KBM-7 (cell line): ENCODE measurements around the gene NEK6.
A peak's percentile ranks its signal among the peaks of the same experiment; 100 is the strongest.

Source experiments
- DNase-seq: peaks from one replicate; pipeline ENCODE4 v3.0.0-alpha.2; 2015
- in situ Hi-C: fragments of 300-500 bp; cut with MboI; formaldehyde crosslinking; loops from 2 replicates; pipeline ENCODE4 v1.14.3; 2020; ENCODE audit warnings: low sequenced_read_pairs, low pct_unique_long_range_greater_than_20kb, mixed read lengths

Gene NEK6

GRCh38 chr9:124257844-124258606, at the start of gene NEK6:
TSS of gene NEK6 (plus strand) at chr9:124257949. CDS start at chr9:124301965, 44,016 bp downstream.
- DNase-seq = peak; percentile 34
- in situ Hi-C loops = no loop called here

- no peak for DNase-seq
- in situ Hi-C loops = no loop called here
Measured at GRCh38 chr9:124208571-124208970, 49.2 kb upstream of the NEK6 start.

- peak; percentile 43 for DNase-seq
Measured at GRCh38 chr9:124209279-124209678, 48.5 kb upstream of the NEK6 start.

DNA sequence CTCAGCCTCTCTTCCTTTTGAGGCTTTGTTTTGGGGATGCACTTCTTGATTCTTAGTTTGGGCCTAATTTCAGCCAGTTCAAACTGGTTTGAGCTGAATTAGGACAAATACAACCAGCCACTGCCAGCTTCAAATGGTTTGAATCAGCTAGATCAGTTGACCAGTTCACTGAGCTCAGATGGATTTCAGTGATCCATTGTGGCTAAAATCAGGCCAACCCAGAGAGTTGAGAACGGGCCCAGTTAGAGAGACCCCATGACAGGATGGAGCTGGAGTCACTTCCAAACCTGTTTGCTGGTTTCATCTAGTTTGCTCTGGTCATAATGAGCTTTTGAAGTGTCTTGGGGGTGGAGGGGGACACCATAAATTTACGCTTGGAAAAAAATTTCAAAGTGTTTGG, 48.0 kb upstream of the NEK6 start:
- in situ Hi-C loops = no loop called here
- DNase-seq = no peak

More at GRCh38 chr9:124209279-124209678, 48.5 kb upstream of the NEK6 start:
- in situ Hi-C loops = no loop called here

GRCh38 chr9:124210697-124211096, 47.1 kb upstream of the NEK6 start:
- in situ Hi-C loops = no loop called here
- no peak for DNase-seq

DNA sequence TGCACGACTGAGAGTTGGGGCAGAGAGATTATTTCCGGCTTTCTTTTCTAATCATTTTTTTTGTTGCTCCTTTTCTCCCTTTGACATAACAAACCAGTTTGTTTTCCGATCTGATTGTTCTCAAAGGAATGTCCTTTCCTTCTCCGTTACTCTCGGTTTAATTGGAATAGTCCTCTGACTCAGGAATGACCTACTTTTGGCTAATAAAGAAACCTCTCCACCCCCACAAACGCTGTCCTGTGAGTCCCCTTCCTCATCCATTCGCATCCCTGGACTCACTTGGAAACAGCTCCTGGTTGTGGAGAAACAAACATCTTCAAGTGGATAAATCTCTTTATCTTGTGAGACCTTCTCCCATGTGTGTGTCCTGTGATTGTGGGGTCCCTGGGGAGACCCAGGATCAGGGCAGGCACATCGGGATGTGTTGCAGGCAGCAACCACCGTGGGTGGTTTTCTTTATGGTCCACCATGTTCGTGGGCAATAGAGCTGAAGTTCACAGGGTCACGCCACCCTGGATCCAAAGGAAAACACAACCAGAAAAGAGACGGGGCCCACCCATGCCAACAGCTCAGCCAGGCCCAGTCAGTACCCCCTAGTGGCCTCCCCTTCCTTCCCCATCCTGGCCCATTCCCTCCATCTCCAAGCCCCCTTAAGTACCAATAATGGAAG, 45.2 kb upstream of the NEK6 start:
- no peak for DNase-seq
- in situ Hi-C loops = no loop called here

DNA sequence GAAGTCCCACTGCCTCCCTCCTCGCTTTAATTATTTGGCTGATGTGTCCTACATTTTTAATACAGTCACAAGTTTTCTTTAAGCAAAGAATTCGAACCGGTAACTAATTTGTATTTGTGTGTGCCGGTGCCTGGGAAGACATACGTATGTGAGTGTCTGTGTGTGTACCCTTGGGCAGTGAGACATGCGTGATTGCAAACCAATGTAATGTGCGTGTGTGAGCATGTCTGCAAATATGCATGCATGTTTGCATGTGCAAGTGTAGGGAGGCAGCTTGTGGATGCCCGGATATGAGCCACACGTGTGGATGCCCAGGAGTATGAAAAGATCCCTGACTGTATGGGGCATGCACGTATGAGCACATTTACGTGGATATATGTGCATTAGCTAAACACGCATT, 44.4 kb upstream of the NEK6 start:
- DNase-seq = no peak
- in situ Hi-C loops = no loop called here

DNA sequence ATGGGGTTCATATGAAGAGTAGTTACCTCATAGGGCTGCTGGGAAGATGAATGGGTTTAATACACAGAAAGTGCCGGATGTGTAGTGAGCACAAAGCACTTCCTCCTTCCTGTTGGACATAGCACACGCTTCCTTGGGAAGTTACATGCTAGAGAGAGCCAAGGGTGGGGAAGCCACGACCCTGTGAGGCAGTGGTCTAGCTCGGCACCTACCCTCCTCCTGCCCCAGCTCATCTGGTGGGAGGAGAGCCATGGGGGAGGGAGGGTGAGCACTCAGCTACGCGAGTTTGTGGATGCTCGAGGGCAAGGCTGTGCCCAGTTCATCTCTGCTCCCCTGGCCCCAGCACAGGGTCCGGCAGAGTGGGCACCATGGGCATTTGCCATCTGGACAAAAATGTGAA, 43.6 kb upstream of the NEK6 start:
- in situ Hi-C loops = no loop called here

DNA sequence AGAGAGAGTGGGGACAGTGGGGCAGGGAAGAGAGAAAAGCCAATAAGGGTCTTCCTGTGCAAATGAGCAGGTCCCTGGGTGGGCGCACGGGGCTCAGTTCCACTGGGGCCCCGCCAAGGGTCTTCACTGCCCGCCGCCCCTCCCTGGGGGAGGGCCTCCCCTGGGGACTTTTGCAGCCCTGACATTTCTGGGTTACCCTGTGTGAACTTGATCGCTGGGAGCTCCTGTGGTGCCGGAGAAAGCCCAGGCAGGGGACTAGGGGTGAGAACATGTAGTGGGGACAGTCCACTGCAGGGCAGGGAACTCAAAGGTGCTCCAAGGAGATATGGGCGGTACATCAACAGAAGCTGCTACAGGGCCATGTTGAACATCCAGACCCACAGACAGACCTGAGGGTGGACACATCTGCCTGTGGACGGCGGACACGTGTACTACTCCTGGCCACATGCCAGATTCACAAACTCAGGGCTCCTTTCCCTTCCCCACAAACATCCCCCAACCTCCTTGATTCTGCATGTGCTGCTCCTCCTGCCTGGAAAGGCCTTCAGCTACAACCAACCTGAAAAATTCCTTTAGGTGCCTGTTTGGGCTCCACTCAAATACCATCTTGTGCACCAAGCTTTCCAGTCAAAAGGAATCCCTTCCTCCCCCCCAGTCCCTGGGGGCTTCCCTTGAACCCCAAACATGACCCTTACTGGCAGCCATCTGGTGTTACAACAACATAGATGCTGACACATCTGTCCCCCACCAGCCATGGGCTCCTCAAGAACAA, 43.0 kb upstream of the NEK6 start:
- in situ Hi-C loops = no loop called here
- no peak for DNase-seq

More for the DNA sequence above, 43.6 kb upstream of the NEK6 start:
- no peak for DNase-seq

DNA sequence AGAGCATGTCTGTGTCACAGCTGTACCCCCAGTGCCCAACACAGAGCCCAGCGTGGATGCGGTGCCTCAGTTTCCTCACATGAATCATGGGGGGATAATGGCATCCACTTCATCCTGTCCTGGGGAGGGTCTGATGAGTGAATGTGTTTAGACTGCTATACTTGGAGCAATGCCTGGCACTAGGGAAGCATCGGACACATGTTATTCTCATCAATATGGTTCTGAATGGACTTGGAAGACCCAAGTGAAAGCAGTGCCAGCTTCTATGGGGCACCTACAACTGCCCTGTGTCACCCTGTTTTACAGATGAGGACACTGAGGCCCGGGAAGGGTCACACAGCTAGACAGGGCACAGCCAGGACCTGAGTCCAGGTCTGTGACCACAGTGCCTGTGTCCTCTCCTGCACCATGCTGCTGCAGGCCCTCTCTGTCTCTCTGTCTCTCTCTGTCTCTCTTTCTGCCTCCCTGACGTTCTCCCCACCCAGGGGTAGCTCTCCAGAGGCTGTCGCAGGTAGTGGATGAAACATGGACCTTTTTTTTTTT, 42.3 kb upstream of the NEK6 start:
- DNase-seq = no peak
- in situ Hi-C loops = no loop called here

GRCh38 chr9:124215956-124216355, 41.8 kb upstream of the NEK6 start:
- in situ Hi-C loops = no loop called here
- DNase-seq = no peak

GRCh38 chr9:124216474-124217176, 41.1 kb upstream of the NEK6 start:
- in situ Hi-C loops = no loop called here
- DNase-seq = peak; percentile 93

DNA sequence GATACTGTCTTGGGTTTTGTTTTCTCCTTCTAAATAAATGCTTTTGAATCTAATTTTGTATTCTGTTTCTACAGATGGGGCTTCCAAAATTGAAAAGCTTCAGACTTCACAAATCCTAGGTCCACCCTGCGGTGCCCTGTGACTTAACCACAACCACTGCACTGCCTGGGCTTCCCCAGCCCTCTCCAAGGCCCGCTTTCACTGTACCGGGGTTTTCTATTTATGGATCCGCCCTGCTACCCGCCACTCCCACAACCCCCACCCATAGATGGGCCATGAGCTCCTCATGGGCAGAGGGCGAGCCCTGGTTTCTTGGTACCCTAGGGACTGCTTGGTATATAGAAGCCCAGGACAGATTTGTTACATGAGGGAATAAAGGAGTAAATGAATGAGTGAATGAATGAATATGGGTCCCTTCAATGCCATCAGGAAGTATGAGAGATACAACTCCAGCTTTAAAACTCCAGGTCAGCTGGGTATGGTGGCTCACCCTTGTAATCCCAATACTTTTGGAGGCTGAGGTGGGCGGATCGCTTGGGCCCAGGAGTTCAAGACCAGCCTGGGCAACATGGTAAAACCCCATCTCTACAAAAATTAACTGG, 39.8 kb upstream of the NEK6 start:
- DNase-seq = no peak
- in situ Hi-C loops = no loop called here

DNA sequence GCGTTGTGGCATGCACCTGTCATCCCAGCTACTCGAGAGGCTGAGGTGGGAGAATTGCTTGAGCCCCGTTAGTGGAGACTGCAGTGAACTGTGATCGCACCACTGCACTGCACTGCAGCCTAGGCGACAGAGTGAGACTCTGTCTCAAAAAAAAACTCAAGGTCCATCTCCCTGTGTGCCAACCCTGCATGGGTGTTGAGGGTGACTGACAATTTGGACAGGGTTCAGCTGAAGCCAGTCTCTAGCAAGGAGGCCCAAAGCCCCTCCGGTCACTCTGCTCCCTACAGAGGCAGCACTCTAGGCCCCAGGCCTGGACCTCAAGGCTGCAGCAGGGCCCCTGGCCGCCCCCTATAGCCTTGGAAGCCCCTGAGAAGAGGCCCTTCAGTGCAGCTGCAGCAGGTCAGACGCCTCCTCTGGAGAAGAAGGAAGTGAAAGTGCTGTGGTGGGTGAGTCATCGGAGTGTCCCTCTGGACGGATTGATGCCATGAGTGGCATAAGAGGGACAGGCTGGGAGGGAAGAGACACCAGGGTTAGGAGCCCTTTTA, 39.2 kb upstream of the NEK6 start:
- in situ Hi-C loops = no loop called here
- peak; percentile 79 for DNase-seq

DNA sequence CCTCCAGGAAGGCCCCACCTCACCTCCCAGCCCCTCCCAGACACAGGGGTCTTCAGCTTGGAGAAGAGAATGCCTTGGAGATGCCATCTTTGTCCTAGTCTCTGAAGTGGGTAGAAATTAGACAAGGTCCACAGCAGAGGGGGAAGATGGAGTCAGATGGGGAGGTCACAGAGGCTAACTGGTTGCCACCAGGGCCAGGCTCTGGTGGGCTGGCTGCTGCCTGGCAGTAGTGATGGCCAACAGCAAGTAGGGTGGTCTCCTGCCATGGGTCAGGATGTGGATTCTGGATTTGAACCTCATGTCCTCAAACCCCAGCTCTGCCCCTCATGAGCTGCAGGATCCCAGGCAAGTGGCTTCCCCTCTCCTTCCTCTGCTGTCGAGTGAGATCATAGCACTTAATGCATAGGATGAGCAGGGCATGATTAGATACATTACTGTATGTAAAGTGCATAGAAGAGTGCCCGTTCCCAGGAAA, 38.7 kb upstream of the NEK6 start:
- DNase-seq = no peak

GRCh38 chr9:124220946-124221451, 36.8 kb upstream of the NEK6 start:
- no peak for DNase-seq

More for the DNA sequence above, 38.7 kb upstream of the NEK6 start:
- in situ Hi-C loops = no loop called here

GRCh38 chr9:124221676-124222075, 36.1 kb upstream of the NEK6 start:
- in situ Hi-C loops = no loop called here
- no peak for DNase-seq

More at GRCh38 chr9:124220946-124221451, 36.8 kb upstream of the NEK6 start:
- in situ Hi-C loops = no loop called here

GRCh38 chr9:124222109-124222508, 35.6 kb upstream of the NEK6 start:
- in situ Hi-C loops = no loop called here
- DNase-seq = no peak
